ENCODE measurements around the gene WDTC1. TPM values are rescaled to one million over a fixed set of nuclear protein-coding genes. Genes with fewer than 3 reads are reported as not detected.

The WDTC1 gene
- total and polyA plus RNA-seq, 9 of the 15 experiments (the other 6 are each of a cell fraction or from before 2014, with no cell fraction given) = 0.18 to 32.3 (median 8.8) TPM

GRCh38 chr1:27349784-27350662 lies 115.6 kb downstream of the WDTC1 start (continued):
- TF ChIP-seq SMARCA5 (IDR thresholded peaks at IDR 0.05) = no peak
- 0 out of 2 replicates have a peak, but pooled peaks have one; percentile 13 for TF ChIP-seq THRAP3 (IDR thresholded peaks at IDR 0.05; ENCODE audit: borderline replicate concordance)
- no peak for TF ChIP-seq ZNF830 (CRISPR knock-in tag; IDR thresholded peaks at IDR 0.05)
- TF ChIP-seq ZMIZ1 (IDR thresholded peaks at IDR 0.05; ENCODE audit: low read depth in 2 of 2, low read length in 2 of 2) = no peak
- peak; percentile 15; the same call in 1 of the 2 replicates for TF ChIP-seq POLR2G (IDR thresholded peaks at IDR 0.05; ENCODE audit: low read depth, low read length)
- peak; percentile 40 for TF ChIP-seq PRPF4 (IDR thresholded peaks at IDR 0.05; ENCODE audit: insufficient read depth, low read depth, low read length, poor library complexity, severe bottlenecking)
- 0 out of 2 replicates have a peak, but pooled peaks have one; percentile 8 for TF ChIP-seq BHLHE40 (IDR thresholded peaks at IDR 0.05; ENCODE audit: low read length)
- TF ChIP-seq ZNF785 (CRISPR knock-in tag; IDR thresholded peaks at IDR 0.05) = no peak
- TF ChIP-seq ZBTB2 (IDR thresholded peaks at IDR 0.05) = 0 out of 2 replicates have a peak, but pooled peaks have one; percentile 9
- TF ChIP-seq MLLT1 (IDR thresholded peaks at IDR 0.05) = 0 out of 4 replicates have a peak, but pooled peaks of 1 of the 2 experiments have one; percentile 41
- TF ChIP-seq PKNOX1 (IDR thresholded peaks at IDR 0.05) = peak; percentile 89

Data from K562 (cell line).